ENCODE results near the gene TNK2.
A peak's percentile ranks its signal among the peaks of the same experiment; 100 is the strongest.
"Not testable (repeated sequence)": the region's sequence is repeated elsewhere in the genome, so short reads cannot be mapped to it uniquely, and the experiment has no call there.

TNK2 gene

DNA sequence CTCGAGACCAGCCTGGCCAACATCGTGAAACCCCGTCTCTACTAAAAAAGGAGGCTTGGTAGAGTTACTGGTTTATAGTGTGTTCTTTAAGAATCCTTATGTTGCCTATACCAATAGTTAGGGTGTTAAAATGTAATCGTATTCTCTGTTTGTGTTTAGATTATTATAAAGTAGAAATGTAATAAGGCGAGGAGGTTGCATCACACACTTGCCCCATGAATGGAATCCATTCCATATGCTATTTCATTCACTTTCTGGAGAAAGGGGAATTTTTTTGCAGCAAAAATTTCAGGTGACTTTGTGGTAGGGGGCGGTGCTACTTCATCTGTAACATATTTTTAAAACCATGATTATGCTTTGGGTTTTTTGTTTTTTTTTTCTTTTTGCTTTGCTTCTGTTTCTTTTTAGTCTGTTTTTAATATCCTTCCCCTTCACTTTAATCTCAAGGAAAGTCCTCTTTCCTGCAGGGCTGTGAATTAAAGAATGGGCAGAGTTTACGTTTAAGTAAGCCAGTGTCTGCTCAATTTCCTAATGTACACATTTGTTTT lies 63.6 kb downstream of the TNK2 start:
- DNase-seq, result no peak

DNA sequence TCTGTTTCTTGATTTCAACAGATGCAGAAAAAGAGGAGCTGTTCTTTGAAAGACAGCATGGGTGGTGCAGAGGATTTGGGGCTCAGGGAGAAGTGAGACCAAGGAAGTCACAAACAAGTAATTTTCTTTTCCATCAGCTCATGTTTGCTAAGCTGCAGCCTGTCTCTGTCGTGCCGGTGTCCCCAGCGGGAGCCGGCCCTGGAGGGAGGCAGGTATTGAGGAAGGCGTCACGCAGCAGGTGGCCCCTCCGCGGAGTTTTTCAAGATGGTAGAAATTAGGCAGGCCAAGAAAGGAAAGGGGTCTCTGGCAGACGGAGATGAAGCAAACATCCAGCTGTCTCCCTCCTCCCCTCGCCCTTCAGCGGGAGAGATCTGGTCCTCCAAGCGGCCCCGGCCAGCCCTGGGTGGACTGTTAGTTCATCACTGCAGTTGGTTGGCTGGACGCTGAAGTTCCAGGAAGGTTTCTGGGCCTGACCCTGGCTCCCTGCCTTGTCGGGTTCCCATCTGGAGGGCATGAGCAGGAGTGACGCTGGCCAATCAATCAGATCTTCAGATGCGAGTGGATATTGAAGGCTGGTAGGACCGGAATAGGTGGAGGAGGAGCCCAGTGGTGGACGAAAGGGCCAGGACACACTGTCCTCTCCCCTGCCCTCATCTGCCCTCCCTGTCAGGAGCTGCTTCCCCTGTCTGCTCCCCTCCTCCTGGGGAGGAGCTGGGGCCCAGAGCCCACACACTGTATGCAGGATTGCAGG lies 68.9 kb downstream of the TNK2 start:
- DNase-seq, result no peak

DNA sequence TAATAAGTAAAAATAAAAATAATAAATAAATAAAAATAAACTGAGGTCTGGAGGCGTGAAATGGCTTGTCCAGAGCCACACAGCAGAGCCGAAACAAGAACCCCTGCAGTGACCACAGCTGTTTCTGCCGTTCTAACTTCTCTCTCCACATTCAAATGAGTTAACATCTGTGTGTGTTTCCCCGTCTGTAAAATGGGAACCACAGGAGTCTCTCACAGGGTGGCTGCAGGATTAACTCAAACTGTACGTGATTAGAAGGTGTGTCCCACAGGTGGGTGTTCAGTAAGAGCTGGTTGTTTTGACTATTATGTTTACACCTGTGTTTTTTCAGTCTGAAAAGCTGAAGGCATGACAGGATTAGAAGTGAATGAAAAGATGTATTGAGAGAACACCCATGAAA lies 69.6 kb downstream of the TNK2 start:
- DNase-seq, result no peak

DNA sequence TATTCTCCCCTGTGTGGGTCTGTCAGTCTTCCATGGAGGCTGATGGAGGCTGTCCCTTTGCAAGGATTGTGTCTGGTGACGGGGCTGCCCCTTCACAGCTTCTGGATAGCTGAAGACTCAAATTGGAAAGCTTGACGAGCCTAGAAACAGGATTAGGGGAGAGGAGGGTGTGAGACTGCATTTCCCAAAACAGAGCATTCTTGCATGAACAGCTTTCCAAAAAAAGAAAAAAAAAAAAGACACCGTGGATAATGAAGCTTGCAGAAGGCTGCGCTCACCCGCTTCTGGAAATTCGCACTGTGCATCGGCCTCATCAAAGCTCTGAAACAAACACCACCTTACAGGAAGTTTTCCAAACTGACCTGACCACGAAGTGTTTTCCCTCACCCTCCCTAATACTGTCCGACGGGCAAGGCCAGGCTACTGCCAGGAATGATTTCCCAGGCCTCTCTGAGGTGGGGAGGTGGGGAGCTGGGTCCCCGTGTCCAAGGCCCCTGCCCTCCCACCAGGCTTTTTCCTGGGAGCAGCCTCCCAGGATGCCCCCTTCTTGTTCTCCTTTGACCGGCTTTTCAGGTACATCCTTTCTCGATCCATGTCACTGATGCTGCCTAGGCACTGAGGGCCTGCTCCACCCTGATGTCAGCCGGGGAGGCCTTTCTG lies 71.7 kb downstream of the TNK2 start:
- DNase-seq, result no peak

DNA sequence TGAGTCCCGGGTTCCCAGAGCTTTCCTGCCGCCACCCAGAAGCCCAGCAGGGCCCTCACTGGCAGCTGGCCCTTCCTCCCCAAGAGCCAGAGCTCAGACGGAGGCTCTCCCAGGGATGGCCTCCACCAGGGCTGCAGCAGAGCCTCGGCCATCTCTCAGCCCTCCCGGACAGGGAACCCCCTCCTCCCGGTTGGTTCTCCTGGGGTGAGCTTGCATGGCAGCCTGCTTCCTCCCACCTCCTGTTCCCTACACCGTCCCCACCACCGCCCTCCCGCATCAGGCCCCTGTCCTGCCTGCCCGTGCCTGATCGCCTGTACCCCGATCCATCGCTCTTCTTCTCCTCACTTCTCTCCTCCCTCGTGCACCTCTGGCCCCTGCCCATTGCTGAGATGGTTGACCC lies 72.6 kb downstream of the TNK2 start:
- no peak for DNase-seq

DNA sequence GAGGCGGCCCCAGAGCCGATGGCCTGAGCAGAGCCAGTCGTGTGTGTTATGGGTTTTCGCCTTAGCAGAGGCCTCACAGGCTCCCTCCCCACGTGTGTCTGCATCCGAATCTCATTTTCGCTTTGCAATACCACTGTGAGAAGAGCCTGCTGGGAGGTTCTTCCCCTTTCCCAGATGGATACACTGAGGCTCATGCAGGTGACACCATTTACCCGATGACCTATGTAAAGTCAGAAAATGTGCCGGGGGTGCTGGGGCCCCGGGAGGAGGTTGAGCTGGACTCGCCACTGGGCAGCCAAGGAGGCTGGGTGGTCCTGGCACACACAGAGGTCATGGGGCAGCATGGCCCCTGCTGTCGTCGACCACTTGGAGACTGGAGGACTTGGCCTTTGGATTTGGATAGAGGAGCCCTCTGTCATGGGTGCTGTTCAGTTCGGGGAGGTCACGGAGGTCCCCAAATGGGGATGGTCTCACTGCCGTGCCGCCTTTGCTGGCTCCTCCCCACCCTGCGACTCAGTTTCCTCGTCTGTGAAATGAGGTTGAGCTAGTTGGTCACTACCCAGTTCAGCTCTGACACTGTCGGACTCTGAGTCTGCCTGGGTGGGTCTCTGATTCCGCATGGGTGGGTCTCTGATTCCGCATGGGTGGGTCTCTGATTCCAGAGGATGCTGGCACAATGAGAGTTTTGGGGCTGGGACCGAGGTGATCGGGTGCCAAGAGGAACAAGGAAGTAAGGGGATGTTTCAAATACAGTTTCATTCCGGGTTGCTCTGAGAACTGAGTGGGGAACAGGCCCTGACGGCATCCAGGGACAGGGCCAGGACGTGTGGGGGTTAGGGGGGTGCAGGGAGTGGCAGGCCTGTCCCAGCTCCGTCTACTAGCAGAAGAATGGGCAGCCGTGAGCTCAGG lies 73.4 kb downstream of the TNK2 start:
- no peak for DNase-seq

DNA sequence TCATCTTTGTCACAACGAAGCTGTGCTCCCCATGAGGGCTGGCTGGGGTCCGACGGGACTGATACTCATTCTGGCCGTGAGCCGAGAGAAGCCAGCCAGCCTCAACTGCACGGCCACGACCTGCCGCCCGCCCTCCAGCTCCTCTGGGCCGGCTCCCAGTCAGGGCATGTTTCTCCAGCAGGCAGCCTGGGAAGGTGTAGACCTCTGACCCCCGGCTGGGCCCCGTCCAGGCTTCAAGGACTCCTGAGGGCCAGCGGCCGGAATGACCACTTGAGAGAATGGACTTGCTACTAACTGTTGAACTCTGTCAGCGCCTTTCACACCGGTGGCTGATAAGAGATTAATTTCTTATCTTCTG lies 78.5 kb downstream of the TNK2 start:
- DNase-seq, result no peak

DNA sequence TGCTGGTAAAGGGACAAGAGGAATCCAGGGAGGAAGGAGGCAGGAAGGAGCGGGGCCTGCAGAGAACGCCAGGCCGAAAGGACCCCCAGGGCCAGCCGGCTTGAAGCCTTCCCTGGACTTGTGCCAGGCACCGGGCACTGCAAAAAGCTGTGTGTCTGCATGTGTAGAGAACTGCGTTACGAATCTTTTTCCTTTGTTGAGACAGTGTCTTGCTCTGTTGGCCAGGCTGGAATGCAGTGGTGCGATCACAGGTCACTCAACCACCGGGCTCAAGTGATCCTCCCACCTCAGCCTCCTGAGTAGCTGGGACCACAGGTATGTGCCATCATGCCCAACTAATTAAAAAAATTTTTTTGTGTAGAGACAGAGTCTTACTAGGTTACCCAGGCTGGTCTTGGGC lies 79.6 kb downstream of the TNK2 start:
- DNase-seq, result no peak

DNA sequence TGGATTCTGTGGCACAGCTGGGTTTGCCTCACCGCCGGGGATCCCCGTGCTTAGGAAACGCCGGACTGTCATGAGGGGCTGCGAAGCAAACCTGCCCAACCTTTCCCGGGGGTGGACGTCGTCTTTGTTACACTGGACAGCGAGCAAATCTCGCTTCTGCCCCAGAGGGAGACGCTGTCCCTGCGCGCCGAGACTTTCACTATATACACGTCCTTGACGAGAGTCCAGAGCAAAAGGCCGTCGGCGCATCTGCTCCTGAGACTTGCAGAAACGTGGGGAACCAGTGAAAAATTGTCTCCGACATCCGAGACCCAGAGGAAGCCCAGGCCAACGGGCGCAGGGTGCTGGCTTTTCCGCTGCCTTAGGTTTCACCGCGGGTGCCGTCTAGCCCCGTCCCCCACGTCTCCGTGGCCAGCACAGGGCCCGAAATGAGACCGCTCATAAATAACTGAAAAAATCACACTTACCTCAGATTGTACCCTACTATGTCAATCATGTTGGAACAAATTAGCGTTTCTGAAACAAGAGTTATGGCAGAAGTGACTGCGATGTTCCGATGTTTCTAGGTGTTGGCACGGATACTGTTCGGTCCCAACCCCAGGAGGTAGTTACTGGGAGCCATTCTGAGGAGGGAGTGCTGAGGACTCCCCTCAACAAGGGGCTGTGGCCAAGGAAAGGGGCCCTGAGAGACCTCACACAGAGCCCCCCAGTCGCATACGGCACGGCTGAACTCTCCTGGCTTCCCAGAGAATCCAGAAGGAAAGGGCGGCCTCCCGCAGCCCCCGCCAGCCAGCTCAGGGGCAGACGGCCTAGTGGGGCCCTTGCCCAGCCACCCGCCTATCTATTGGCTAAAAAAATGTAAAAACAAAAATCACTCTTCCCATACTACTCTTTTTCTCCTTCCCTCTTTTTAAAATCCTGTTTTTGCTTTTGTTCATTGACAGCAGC lies 82.2 kb downstream of the TNK2 start:
- no peak for DNase-seq

DNA sequence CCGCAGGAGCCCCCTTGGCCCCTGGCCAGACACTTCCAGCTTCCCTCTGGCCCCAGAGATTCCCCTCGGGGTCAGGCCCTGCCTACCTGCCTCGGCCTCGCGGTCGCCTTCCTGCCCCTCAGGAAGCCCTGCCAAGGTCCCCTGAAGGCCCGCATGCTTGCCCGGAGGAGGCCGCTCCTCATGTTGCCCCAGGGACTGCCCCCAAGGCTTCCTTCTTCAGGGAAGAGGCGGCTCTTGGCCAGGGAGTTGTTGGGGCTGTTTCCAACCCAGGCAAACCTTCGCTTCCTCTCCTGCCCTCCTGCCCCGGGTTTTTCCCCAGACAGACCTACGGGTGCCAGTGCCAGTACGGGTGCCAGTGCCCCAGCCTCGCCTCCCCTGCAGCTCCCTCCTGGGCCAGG lies 83.2 kb downstream of the TNK2 start:
- DNase-seq, result no peak

DNA sequence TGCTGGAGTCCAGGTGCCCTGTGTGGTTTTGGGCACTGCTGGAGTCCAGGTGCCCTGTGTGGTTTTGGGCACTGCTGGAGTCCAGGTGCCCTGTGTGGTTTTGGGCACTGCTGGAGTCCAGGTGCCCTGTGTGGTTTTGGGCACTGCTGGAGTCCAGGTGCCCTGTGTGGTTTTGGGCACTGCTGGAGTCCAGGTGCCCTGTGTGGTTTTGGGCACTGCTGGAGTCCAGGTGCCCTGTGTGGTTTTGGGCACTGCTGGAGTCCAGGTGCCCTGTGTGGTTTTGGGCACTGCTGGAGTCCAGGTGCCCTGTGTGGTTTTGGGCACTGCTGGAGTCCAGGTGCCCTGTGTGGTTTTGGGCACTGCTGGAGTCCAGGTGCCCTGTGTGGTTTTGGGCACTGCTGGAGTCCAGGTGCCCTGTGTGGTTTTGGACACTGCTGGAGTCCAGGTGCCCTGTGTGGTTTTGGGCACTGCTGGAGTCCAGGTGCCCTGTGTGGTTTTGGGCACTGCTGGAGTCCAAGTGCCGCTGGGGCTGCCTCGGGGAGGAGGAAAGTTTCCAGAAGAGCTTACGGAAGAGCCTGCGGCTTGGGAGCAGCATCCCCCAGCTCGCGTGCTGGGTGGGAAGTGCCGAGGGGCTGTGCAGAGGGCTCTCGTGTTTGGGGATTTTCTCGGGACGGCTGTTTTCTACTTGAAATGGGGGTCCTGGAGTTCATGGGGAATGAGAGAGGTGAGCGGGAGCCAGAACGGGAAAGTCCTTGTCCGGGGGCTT lies 83.7 kb downstream of the TNK2 start:
- not testable (repeated sequence) for DNase-seq

DNA sequence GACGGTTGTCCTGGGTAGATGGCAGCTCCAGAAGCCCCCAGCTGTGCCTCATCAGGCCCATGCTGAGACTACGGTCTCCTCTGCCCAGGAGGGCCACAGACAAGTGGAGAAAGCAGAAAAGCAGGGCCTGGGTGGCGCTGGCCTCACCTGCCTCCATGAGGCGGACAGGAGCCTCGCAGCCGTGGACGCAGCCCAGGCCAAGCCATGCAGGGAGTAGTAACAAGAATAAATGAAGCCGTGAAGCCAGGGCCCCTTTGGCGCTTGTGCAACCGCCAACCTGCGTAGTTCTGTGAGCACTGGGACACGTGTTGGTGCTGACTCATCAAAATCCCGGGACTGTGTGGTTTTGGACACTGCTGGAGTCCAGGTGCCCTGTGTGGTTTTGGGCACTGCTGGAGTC lies 84.4 kb downstream of the TNK2 start:
- no peak for DNase-seq

DNA sequence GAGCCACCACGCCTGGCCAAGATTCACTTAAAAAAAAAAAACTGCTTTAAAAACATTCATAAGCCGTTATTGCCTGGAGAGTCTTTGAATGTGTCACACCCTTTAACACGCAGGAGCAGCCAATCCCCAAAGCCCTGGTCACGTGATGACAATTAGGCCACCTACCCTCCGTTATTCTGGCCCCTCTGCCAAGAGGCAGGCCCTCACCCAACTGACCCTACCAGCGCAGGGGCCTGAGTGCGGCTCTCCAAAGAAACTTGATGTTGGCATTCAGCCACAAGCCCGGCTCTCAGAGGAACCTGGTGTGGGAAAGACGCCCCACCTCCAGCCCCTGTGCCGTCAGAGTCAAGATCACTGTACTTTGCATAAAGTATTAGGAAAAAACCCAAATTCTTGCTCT lies 85.1 kb downstream of the TNK2 start:
- DNase-seq, result peak; percentile 71

DNA sequence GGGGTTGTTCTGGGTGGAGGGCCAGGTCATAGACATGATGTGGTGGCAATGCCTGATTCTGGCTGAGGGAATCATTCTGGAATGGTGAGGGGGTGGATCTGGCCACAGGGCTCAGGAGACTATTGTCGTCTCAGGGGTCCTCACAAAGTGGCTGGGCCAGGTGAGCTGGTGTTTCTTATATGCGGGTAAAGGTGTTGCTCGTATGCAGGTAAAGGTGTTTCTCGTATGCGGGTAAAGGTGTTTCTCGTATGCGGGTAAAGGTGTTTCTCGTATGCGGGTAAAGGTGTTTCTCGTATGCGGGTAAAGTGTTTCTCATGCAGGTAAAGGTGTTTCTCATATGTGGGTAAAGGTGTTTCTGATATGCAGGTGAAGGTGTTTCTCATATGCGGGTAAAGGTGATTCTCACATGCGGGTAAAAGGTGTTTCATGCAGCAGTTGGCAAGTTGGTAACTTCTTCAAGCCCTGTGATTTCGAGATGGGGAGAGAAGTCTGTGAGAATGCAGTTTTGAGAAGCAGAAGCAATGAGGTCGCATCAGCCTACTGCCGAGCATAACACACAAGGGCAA lies 86.1 kb downstream of the TNK2 start:
- DNase-seq, result no peak

DNA sequence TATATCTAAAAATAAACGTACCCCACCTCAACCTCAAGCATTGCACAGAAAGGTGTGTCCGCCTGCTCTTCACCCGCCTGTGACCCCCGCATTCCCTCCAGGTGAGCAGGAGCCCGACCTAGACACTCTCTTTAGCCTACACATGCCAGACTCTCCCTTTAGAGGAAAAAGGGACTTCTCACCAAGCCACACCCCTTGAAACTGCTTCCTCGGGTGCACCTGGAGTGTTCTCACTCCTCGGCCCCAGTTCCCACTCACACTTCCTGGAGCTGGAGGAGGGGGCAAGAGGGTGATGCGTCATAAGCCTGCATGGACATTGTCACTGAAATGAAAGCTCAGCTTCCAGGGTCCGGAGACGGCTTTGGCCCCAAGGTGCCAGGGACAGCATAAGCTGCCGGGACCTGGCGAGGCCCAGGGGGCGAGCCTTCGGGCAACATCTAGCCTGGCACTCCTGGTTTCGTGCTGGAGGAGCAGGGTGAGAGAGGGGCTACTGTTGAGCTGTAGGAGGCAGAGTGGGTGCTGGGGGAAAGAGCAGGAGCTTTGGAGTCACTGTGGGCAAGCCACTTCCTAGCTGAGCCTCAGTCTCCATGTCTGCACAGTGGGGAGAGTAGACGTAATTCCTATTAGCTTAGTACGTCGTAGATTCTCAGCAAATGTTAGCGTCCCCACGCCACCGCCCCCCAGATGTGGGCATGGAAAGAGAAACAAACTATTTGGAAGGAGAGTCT lies 86.8 kb downstream of the TNK2 start:
- no peak for DNase-seq

DNA sequence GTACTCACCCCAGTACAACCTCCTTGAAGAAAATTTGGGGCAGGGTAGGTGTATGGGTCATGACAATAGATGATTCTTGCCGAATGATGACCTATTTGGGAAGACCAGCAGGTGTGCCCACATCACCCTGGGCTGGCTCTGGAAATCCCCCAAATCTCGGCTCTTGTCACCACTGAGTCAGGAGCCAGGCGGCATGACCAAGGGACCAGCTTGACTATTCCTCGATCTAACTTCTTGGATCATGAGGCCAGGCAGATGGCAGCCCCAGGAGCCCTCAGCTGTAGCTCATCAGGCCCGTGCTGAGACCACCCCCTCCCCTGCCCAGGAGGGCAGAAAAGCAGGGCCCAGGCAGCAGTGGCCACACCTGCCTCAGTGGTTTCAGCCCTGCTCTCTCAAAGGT lies 87.5 kb downstream of the TNK2 start:
- no peak for DNase-seq

DNA sequence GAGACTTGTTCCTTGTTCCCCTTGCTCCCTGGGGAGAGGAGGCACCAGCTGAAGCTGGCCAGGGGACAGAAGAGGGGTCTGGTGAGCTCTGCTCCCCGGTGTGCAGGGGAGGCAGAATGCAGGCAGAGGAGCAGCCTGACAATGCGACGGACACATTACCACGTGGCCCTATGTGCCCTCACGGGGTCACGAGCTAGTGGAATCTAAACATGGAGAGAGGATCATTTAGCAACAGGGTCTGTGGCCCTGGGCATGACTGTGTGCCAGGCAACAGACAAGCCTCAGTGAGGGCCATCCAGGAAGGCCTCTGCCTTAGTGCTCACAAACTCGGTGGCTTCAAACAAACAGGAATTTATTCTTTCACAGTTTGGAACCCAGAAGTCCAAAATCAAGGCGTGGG lies 88.2 kb downstream of the TNK2 start:
- no peak for DNase-seq

DNA sequence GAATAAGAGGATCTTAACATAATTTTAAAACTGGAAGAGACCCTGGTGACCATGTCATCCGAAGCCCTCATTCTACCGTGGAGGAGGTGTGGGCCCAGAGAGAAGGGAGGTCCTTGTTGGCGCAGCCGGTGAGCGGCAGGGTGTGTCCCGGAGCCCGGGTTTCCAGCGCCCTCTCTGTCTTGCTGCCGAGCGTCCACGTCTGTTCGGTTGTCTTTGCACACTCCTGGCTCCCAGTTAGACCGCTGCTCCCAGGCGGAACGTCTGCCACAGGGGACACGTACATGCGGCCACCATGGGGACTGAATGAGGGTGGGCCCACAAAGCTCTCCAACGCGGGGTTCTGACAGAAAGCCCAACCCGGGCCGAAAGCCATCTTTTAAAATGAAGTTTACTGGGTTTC lies 90.0 kb downstream of the TNK2 start:
- no peak for DNase-seq

DNA sequence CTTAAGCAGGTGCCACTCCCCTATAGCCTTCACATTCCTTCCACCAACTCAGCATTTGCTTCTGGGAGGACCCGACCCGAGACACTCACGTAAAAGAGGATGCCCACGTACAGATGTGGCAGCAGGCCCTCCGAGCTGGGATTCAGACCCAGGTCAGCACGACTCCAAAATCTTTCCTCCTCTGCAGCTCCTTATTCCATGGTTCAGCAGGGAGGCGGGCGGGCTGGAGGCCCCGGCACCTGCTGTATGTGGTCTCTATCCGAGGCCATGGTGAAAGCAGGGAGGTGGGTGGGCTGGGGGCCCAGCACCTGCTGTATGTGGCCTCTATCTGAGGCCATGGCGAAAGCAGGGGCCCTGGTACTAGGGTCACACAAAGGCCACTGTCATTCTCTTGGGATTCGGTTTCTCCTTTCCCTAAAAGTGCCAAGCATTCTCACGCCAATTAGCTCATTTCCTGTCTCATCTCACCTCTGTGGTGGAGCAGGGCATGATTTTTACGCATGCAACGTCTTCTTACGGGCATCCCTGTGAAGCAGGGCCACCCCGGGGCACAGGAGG lies 90.7 kb downstream of the TNK2 start:
- DNase-seq, result no peak

DNA sequence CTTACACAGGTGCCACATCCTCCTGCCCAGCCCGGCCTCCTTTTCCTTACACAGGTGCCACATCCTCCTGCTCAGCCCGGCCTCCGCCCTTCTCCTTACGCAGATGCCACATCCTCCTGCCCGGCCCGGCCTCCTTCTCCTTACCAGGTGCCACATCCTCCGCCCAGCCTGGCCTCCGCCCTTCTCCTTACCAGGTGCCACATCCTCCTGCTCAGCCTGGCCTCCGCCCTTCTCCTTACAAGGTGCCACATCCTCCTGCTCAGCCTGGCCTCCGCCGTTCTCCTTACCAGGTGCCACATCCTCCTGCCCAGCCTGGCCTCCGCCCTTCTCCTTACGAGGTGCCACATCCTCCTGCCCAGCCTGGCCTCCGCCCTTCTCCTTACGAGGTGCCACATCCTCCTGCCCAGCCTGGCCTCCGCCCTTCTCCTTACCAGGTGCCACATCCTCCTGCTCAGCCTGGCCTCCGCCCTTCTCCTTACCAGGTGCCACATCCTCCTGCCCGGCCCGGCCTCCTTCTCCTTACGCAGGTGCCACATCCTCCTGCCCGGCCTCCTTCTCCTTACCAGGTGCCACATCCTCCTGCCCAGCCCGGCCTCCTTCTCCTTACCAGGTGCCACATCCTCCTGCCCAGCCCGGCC lies 92.0 kb downstream of the TNK2 start:
- DNase-seq, result not testable (repeated sequence)
